GM12878 (cell line): ENCODE measurements around the gene ANKIB1. TPM values are rescaled to one million over a fixed set of nuclear protein-coding genes. Genes with fewer than 3 reads are reported as not detected.

ENCODE experiments used
- ATAC-seq: fragments of 200-7000 bp; cut with Tn5 transposase; 3 replicates; pipeline ENCODE4 v1.9.1; 2020; ENCODE audit warnings: mild to moderate bottlenecking, moderate library complexity
- BruUV-seq: library from RNA; stranded (reverse); fragments of 400-500 nt; replicated peaks from 2 replicates; lab custom pipeline; 2021; lab: Mats Ljungman, UMichigan
- CTCF ChIA-PET: fragments of 300-600 bp; sonication (Branson Sonifier 250); formaldehyde crosslinking; extraction: SDS; loops from one replicate; lab custom pipeline; 2021; ENCODE audit warnings: inconsistent platforms; lab: Yijun Ruan, JAX
- POLR2A ChIA-PET: fragments of 350-600 bp; formaldehyde crosslinking; extraction: SDS; loops from one replicate; lab custom pipeline; 2021; ENCODE audit warnings: inconsistent platforms; lab: Charles Lee
- RAD21 ChIA-PET: fragments of 300-600 bp; sonication (Branson Sonifier 250); formaldehyde crosslinking; loops from one replicate; lab custom pipeline; 2023; ENCODE audit warnings: antibody characterized with exemption; ENCODE audit not compliant: unreplicated experiment; lab: Charles Lee
- SMC1A ChIA-PET: fragments of 300-600 bp; sonication (Branson Sonifier 250); formaldehyde crosslinking; loops from one replicate; lab custom pipeline; 2023; ENCODE audit not compliant: unreplicated experiment, uncharacterized antibody; lab: Charles Lee
- DNase-seq: peaks from one replicate; pipeline ENCODE4 v3.0.0-alpha.2; 2011; ENCODE audit warnings: low read depth, low spot score
- FAIRE-seq: peaks from 3 replicates; lab custom pipeline; 2011; peaks lifted over from hg19 to GRCh38; lab: Jason Lieb, UNC
- H2AFZ ChIP-seq: 2 replicates; pipeline ENCODE4 v1.6.0; 2011; ENCODE audit warnings: low read depth, low read length, control low read depth; ENCODE audit not compliant: control insufficient read depth
- H3K27ac ChIP-seq: 2 replicates; pipeline ENCODE4 v1.5.1; 2011; ENCODE audit warnings: control low read depth; ENCODE audit not compliant: control insufficient read depth, insufficient read depth
- H3K27me3 ChIP-seq, 2 experiments: replicated peaks in 1 of 2; 2 replicates each; pipeline versions ENCODE4 v1.6.0 to v1.6.1; 2011; ENCODE audit warnings: low read length in 1 of 2; ENCODE audit not compliant: control insufficient read depth in 2 of 2, insufficient read depth in 2 of 2
- H3K36me3 ChIP-seq, 2 experiments: 2 replicates each; pipeline ENCODE4 v1.5.1; 2011; ENCODE audit warnings: low read length in 1 of 2; ENCODE audit not compliant: control insufficient read depth in 2 of 2, insufficient read depth in 2 of 2
- H3K4me1 ChIP-seq: 2 replicates; pipeline ENCODE4 v1.6.1; 2011; ENCODE audit warnings: mild to moderate bottlenecking, low read length, moderate library complexity, mixed read lengths; ENCODE audit not compliant: control insufficient read depth, insufficient read depth
- H3K4me2 ChIP-seq: 2 replicates; pipeline ENCODE4 v1.6.0; 2011; ENCODE audit warnings: control low read depth; ENCODE audit not compliant: control insufficient read depth, insufficient read depth
- H3K4me3 ChIP-seq: fragments of 200-600 bp; sonication (generic); 2 replicates; pipeline ENCODE4 v1.5.1; 2016
- H3K79me2 ChIP-seq: 2 replicates; pipeline ENCODE4 v1.6.0; 2011; ENCODE audit warnings: low read length; ENCODE audit not compliant: control insufficient read depth, insufficient read depth
- H3K9ac ChIP-seq: 2 replicates; pipeline ENCODE4 v1.8.0; 2011; ENCODE audit warnings: low read length, control low read depth, mixed read lengths; ENCODE audit not compliant: control insufficient read depth, insufficient read depth
- H3K9me3 ChIP-seq: replicated peaks from 3 replicates; pipeline ENCODE4 v1.5.1; 2011; ENCODE audit warnings: mild to moderate bottlenecking, low read length; ENCODE audit not compliant: control insufficient read depth, insufficient read depth
- H4K20me1 ChIP-seq: 2 replicates; pipeline ENCODE4 v1.6.0; 2011; ENCODE audit not compliant: control insufficient read depth, insufficient read depth
- GABPA ChIP-seq: IDR thresholded peaks from 2 replicates; pipeline ENCODE4 v1.6.1; 2014; ENCODE audit warnings: antibody characterized with exemption, low read depth, mild to moderate bottlenecking, inconsistent platforms
- HDGF ChIP-seq: fragments of 450-650 bp; IDR thresholded peaks from 2 replicates; pipeline ENCODE4 v1.6.1; 2016; ENCODE audit warnings: antibody characterized with exemption
- HSF1 ChIP-seq: fragments of 150-350 bp; IDR thresholded peaks from 2 replicates; pipeline ENCODE4 v1.6.1; 2014; ENCODE audit warnings: mild to moderate bottlenecking, low read depth, low read length
- IRF5 ChIP-seq: fragments of 450-650 bp; IDR thresholded peaks from 2 replicates; pipeline ENCODE4 v1.6.1; 2017; ENCODE audit warnings: borderline replicate concordance
- MLLT1 ChIP-seq: fragments of 450-650 bp; IDR thresholded peaks from 2 replicates; pipeline ENCODE4 v1.6.1; 2016; ENCODE audit warnings: mild to moderate bottlenecking
- MYB ChIP-seq: fragments of 150-350 bp; IDR thresholded peaks from 2 replicates; pipeline ENCODE4 v1.6.1; 2014; ENCODE audit warnings: mild to moderate bottlenecking, low read depth, low read length, borderline replicate concordance
- POLR2AphosphoS2 ChIP-seq: IDR thresholded peaks from 2 replicates; pipeline ENCODE4 v1.6.1; 2011; ENCODE audit warnings: low read depth, mild to moderate bottlenecking, low read length, improper control_type of control experiment, moderate library complexity
- RAD21 ChIP-seq: IDR thresholded peaks from 2 replicates; pipeline ENCODE4 v1.6.1; 2011; ENCODE audit warnings: mild to moderate bottlenecking, low read depth, low read length, moderate library complexity; ENCODE audit not compliant: insufficient read depth
- ZNF592 ChIP-seq: fragments of 450-650 bp; IDR thresholded peaks from 2 replicates; pipeline ENCODE4 v1.6.1; 2017; ENCODE audit warnings: mild to moderate bottlenecking, moderate library complexity
- ZNF687 ChIP-seq: fragments of 450-650 bp; IDR thresholded peaks from 2 replicates; pipeline ENCODE4 v1.6.1; 2017; ENCODE audit warnings: mild to moderate bottlenecking, moderate library complexity
- ZSCAN29 ChIP-seq: fragments of 450-650 bp; IDR thresholded peaks from 2 replicates; pipeline ENCODE4 v1.6.1; 2017; ENCODE audit warnings: mild to moderate bottlenecking, moderate library complexity
- WGBS: methylation state at CpG from one replicate; pipeline ENCODE4 v1.1.6; 2016; ENCODE audit warnings: low lambda C conversion rate; ENCODE audit not compliant: insufficient replicate concordance, insufficient coverage; ENCODE audit errors: missing lambda C conversion rate; 5-methylcytosine and 5-hydroxymethylcytosine counted together
- in situ Hi-C: fragments of 300-500 bp; cut with MboI; formaldehyde crosslinking; loops from 9 replicates; pipeline ENCODE4 v1.14.3; 2018; ENCODE audit warnings: mixed read lengths
- intact Hi-C: fragments of 100-400 bp; cut with micrococcal nuclease; formaldehyde crosslinking; loops from one replicate; pipeline ENCODE4 v1.14.2; 2022; ENCODE audit not compliant: unreplicated experiment
- polyA plus RNA-seq, 11 experiments: library from polyadenylated mRNA; depleted of rRNA in 4 of 11; unstranded in 6 of 11; stranded (reverse) in 5 of 11; fragments of >200 nt; fragmentation: Nextera tagmentation in 4 of 11; fragmentation: Illumina TruSeq in 1 of 11; extraction: Ambion mirVana in 4 of 11; extraction: Trizol in 1 of 11; gene quantifications; 1 replicate in 1 of 11; 2 replicates in 10 of 11; pipeline versions ENCODE4 v1.2.1 to v1.2.3, GENCODE V29; 2011 to 2016; ENCODE audit warnings: inconsistent platforms in 2 of 11, missing spikeins in 2 of 11, low read depth in 1 of 11
- total RNA-seq, 4 experiments: library from RNA; depleted of rRNA in 3 of 4; stranded (reverse); fragments of >200 nt in 3 of 4; fragmentation: Illumina TruSeq in 1 of 4; extraction: Trizol in 1 of 4; gene quantifications; 2 replicates each; pipeline versions ENCODE4 v1.2.1 to v1.2.3, GENCODE V29; 2013 to 2021

ANKIB1 gene
- total and polyA plus RNA-seq, 10 of the 15 experiments (the other 5 are each of a cell fraction or from before 2014, with no cell fraction given) = 9.0 to 54.0 (median 21.9) TPM

- H3K79me2 ChIP-seq = no peaks in the 10 kb centered on the region
- no peak overlapping the region for H3K9ac ChIP-seq
- ChIA-PET RAD21 (no interaction called here), POLR2A (no interaction called here), SMC1A (no interaction called here), CTCF (no interaction called here)
- no peak overlapping the region for H2AFZ ChIP-seq
- no peak overlapping the region for H3K27ac ChIP-seq
- intact Hi-C loops (no loop called here), in situ Hi-C loops (no loop called here)
- no peak for FAIRE-seq
- H3K4me2 ChIP-seq = no peak overlapping the region
- WGBS = 72% methylated on average over 4 of the region's 4 CpGs
- H4K20me1 ChIP-seq = no peaks in the 10 kb centered on the region
- H3K27me3 ChIP-seq = no peaks in the 10 kb centered on the region
- BruUV-seq = no TSS peak
- no peak for ATAC-seq
- no peak overlapping the region for H3K4me3 ChIP-seq
- peaks cover 0 to 6% of the 10 kb centered on the region in 2 experiments; a peak in 1 of 4 replicates for H3K36me3 ChIP-seq
- DNase-seq = no peak
- no peaks in the 10 kb centered on the region; the same call in 1 of the 3 replicates for H3K9me3 ChIP-seq
- H3K4me1 ChIP-seq = no peaks in the 10 kb centered on the region
- TF ChIP-seq IRF5 = no peak
- TF ChIP-seq ZSCAN29 = no peak
- TF ChIP-seq ZNF687 = no peak
- TF ChIP-seq MYB = no peak
- no peak for TF ChIP-seq RAD21
- no peak for TF ChIP-seq HSF1
- no peak for TF ChIP-seq ZNF592
- no peak for TF ChIP-seq POLR2AphosphoS2
- TF ChIP-seq GABPA = no peak
- TF ChIP-seq MLLT1 = no peak
- no peak for TF ChIP-seq HDGF
These were observed 85.2 kb downstream of the ANKIB1 start for GRCh38 chr7:92330835-92331438.
